Endothelial cell of umbilical vein (primary cell): ENCODE data around the gene A3GALT2. TPM values are rescaled to one million over a fixed set of nuclear protein-coding genes. Genes with fewer than 3 reads are reported as not detected.

ENCODE experiments used
- BruUV-seq: library from RNA; stranded (reverse); fragments of 400-500 nt; replicated peaks from 2 replicates; lab custom pipeline; 2021; lab: Mats Ljungman, UMichigan
- CTCF ChIA-PET: fragments of 300-600, 350-600 bp; sonication (Branson Sonifier 250); formaldehyde crosslinking; loops from one replicate; lab custom pipeline; 2021; ENCODE audit warnings: antibody characterized with exemption, inconsistent platforms; lab: Charles Lee
- POLR2A ChIA-PET: fragments of 300-600, 350-600 bp; sonication (Branson Sonifier 250); formaldehyde crosslinking; loops from one replicate; lab custom pipeline; 2021; ENCODE audit warnings: antibody characterized with exemption, inconsistent platforms; lab: Charles Lee
- DNase-seq: peaks from one replicate; pipeline ENCODE4 v3.0.0-alpha.2; 2011; ENCODE audit warnings: low read depth, low spot score
- FAIRE-seq: peaks from 2 replicates; lab custom pipeline; 2011; peaks lifted over from hg19 to GRCh38; lab: Jason Lieb, UNC
- H2AFZ ChIP-seq: 2 replicates; pipeline ENCODE4 v1.6.0; 2012; ENCODE audit warnings: low read depth, low read length, control low read depth, inconsistent platforms
- H3K27ac ChIP-seq: 2 replicates; pipeline ENCODE4 v1.5.1; 2011; ENCODE audit warnings: low read depth, mild to moderate bottlenecking, control low read depth, low read length, moderate library complexity; ENCODE audit not compliant: insufficient read depth
- H3K27me3 ChIP-seq, 2 experiments: 2 replicates each; pipeline versions ENCODE4 v1.6.0 to v1.6.1; 2011; ENCODE audit warnings: low read length in 2 of 2, mixed read lengths in 1 of 2; ENCODE audit not compliant: control insufficient read depth in 2 of 2, insufficient read depth in 2 of 2
- H3K36me3 ChIP-seq, 2 experiments: 2 replicates in 1 of 2; 3 replicates in 1 of 2; pipeline ENCODE4 v1.5.1; 2011; ENCODE audit warnings: low read length in 2 of 2, mild to moderate bottlenecking in 1 of 2, moderate library complexity in 1 of 2; ENCODE audit not compliant: control insufficient read depth in 2 of 2, insufficient read depth in 2 of 2; ENCODE audit errors: extremely low read depth in 1 of 2
- H3K4me1 ChIP-seq: 3 replicates; pipeline ENCODE4 v1.5.1; 2011; ENCODE audit warnings: mild to moderate bottlenecking, low read length; ENCODE audit not compliant: control insufficient read depth, insufficient read depth; ENCODE audit errors: extremely low read depth
- H3K4me2 ChIP-seq: 2 replicates; pipeline ENCODE4 v1.6.1; 2011; ENCODE audit warnings: low read length, control low read depth, mixed read lengths; ENCODE audit not compliant: insufficient read depth
- H3K4me3 ChIP-seq, 3 experiments: fragments of 200-600 bp in 1 of 3; sonication (generic), shearing (Covaris generic) in 1 of 3; replicated peaks in 1 of 3; 2 replicates each; pipeline ENCODE4 v1.5.1; 2011 to 2016; ENCODE audit warnings: control low read depth in 3 of 3, low read length in 3 of 3, mild to moderate bottlenecking in 2 of 3, inconsistent platforms in 1 of 3, low read depth in 1 of 3, moderate library complexity in 1 of 3; ENCODE audit not compliant: insufficient read depth in 1 of 3
- H3K79me2 ChIP-seq: 2 replicates; pipeline ENCODE4 v1.6.0; 2012; ENCODE audit warnings: low read length, inconsistent platforms; ENCODE audit not compliant: control insufficient read depth, insufficient read depth
- H3K9ac ChIP-seq: replicated peaks from 2 replicates; pipeline ENCODE3; 2011; ENCODE audit warnings: low read length, control low read depth; ENCODE audit not compliant: insufficient read depth; ENCODE audit errors: extremely low read depth
- H3K9me1 ChIP-seq: replicated peaks from 3 replicates; pipeline ENCODE4 v1.6.0; 2011; ENCODE audit warnings: mild to moderate bottlenecking, low read length; ENCODE audit not compliant: control insufficient read depth, insufficient read depth; ENCODE audit errors: extremely low read depth
- H3K9me3 ChIP-seq: replicated peaks from 2 replicates; pipeline ENCODE4 v1.5.1; 2012; ENCODE audit warnings: low read length, inconsistent platforms; ENCODE audit not compliant: control insufficient read depth, insufficient read depth
- H4K20me1 ChIP-seq: replicated peaks from 2 replicates; pipeline ENCODE3; 2011; ENCODE audit warnings: mild to moderate bottlenecking, low read length; ENCODE audit not compliant: control insufficient read depth, insufficient read depth; ENCODE audit errors: extremely low read depth
- EZH2 ChIP-seq: IDR thresholded peaks from 2 replicates; pipeline ENCODE4 v1.6.1; 2012; ENCODE audit warnings: borderline replicate concordance, low read depth, mild to moderate bottlenecking, moderate library complexity, low read length, inconsistent platforms; ENCODE audit not compliant: severe bottlenecking
- FOS ChIP-seq: IDR thresholded peaks from 2 replicates; pipeline ENCODE4 v1.6.1; 2011; ENCODE audit warnings: mild to moderate bottlenecking, low read length, moderate library complexity, borderline replicate concordance; ENCODE audit not compliant: insufficient read depth
- GATA2 ChIP-seq: IDR thresholded peaks from 2 replicates; pipeline ENCODE4 v1.7.0; 2011; ENCODE audit warnings: low read depth, mild to moderate bottlenecking, moderate library complexity, mixed read lengths, low read length; ENCODE audit not compliant: insufficient read length, insufficient read depth
- JUN ChIP-seq: IDR thresholded peaks from 2 replicates; pipeline ENCODE4 v1.6.1; 2011; ENCODE audit warnings: borderline replicate concordance, low read depth; ENCODE audit not compliant: insufficient read length, insufficient read depth
- MYC ChIP-seq: IDR thresholded peaks from one replicate; pipeline ENCODE4 v1.6.1; 2011; ENCODE audit warnings: mild to moderate bottlenecking, low read depth, low read length
- POLR2A ChIP-seq: IDR thresholded peaks from 2 replicates; pipeline ENCODE4 v1.6.1; 2012; ENCODE audit warnings: low read depth, mild to moderate bottlenecking, control low read depth, low read length
- POLR2AphosphoS5 ChIP-seq: IDR thresholded peaks from 2 replicates; pipeline ENCODE4 v1.6.1; 2012; ENCODE audit warnings: low read depth, mild to moderate bottlenecking, control low read depth, low read length, moderate library complexity; ENCODE audit not compliant: insufficient read depth
- dilution Hi-C: fragments of 300-500 bp; cut with MboI; formaldehyde crosslinking; loops from one replicate; pipeline ENCODE4 v1.15.0; 2019; ENCODE audit warnings: low sequenced_read_pairs; ENCODE audit not compliant: extremely low pct_ligation_motif_present
- intact Hi-C: fragments of 100-400 bp; cut with micrococcal nuclease; formaldehyde crosslinking; loops from one replicate; pipeline ENCODE4 v1.10.0; 2022
- polyA plus RNA-seq, 4 experiments: library from polyadenylated mRNA; depleted of rRNA in 3 of 4; stranded (reverse) in 3 of 4; unstranded in 1 of 4; fragments of >200 nt; gene quantifications; 2 replicates each; pipeline versions ENCODE4 v1.2.1 to v1.2.3, GENCODE V29; 2011 to 2012; ENCODE audit warnings: missing spikeins in 1 of 4
- total RNA-seq: library from RNA; stranded (reverse); gene quantifications from 2 replicates; pipeline ENCODE4 v1.2.3, GENCODE V29; 2021
- TF ChIP-seq, protein P1 (sequence below): IDR thresholded peaks from 2 replicates; pipeline ENCODE4 v1.6.1; 2011; ENCODE audit not compliant: insufficient read depth, insufficient read length
- TF ChIP-seq, protein P2 (sequence below), 2 donors: IDR thresholded peaks; 1 replicate in 1 of 2; 2 replicates in 1 of 2; pipeline ENCODE4 v1.5.1; 2011; ENCODE audit warnings: low read length in 2 of 2, mild to moderate bottlenecking in 2 of 2, moderate library complexity in 2 of 2, control low read depth in 1 of 2, inconsistent platforms in 1 of 2, low read depth in 1 of 2; ENCODE audit not compliant: insufficient read depth in 1 of 2; ENCODE audit errors: extremely low read depth in 1 of 2

A3GALT2 gene
- total and polyA plus RNA-seq, 2 donors (not counting 3 experiments of a cell fraction or from before 2014, with no cell fraction given), result not detected

DNA sequence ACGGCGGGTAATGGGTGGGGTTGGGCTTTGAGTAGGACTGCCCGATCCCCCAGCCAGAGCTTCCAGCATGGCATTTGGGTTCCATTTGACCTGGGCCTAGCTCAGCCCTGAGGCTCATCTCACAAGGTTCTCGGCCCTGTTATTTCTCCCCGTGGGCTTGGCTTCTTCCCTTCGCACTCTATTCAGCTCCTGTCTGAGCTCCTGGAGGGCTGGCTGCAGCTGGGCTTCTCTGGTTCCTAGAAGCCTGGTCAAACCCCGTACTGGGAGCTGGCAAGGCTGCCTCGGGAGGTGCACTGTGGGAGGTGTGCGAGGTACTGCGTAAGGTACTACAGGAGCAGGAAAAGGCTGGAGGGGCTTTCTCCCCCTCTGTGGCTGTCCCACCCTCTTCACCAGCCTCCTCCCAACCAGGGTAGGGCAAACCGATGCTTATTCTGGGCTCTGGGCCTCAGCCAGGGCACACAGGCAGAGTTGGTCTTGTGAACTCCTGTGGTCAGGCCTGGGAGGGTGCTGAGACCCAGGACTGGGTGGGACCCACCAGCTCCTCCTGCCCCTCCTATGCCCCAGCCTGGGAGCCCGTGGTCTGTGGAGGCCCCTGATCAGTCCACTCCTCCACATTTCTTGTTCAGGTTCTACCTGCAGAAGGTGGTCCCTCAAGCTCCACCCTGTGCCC is 814 bp downstream of the A3GALT2 start:
- Histone ChIP-seq H3K27ac (no peak overlapping the region), H3K9me1 (no peaks in the 10 kb centered on the region), H3K27me3 (no peaks in the 10 kb centered on the region), H3K9ac (no peak overlapping the region), H3K36me3 (peaks cover 15 to 24% of the 10 kb centered on the region in 2 experiments), H3K4me1 (no peaks in the 10 kb centered on the region), H4K20me1 (no peaks in the 10 kb centered on the region), H2AFZ (no peak overlapping the region), H3K9me3 (no peaks in the 10 kb centered on the region), H3K4me2 (no peak overlapping the region), H3K79me2 (no peaks in the 10 kb centered on the region), H3K4me3 (no peak overlapping the region)
- no TSS peak for BruUV-seq
- POLR2A ChIA-PET, result interaction anchor here (1.6 kb wide), 1 partner anchor 9 kb away, joined by 4 read pairs; no protein-coding TSS in a partner anchor
- DNase-seq (no peak), FAIRE-seq (no peak)
- CTCF ChIA-PET, result interaction anchor here (1.0 to 2.1 kb wide), 7 partner anchors 14 to 182 kb away, joined by 3 to 10 read pairs (median 4); no protein-coding TSS in a partner anchor
- dilution Hi-C loops (no loop called here), intact Hi-C loops (no loop called here)
- TF ChIP-seq MYC, result no peak
- no peak for TF ChIP-seq EZH2
- no peak for TF ChIP-seq POLR2A
- TF ChIP-seq JUN, result no peak
- TF ChIP-seq, protein P1, sequence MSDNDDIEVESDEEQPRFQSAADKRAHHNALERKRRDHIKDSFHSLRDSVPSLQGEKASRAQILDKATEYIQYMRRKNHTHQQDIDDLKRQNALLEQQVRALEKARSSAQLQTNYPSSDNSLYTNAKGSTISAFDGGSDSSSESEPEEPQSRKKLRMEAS, result no peak
- no peak for TF ChIP-seq POLR2AphosphoS5
- TF ChIP-seq FOS, result no peak
- TF ChIP-seq GATA2, result no peak
- TF ChIP-seq, protein P2, sequence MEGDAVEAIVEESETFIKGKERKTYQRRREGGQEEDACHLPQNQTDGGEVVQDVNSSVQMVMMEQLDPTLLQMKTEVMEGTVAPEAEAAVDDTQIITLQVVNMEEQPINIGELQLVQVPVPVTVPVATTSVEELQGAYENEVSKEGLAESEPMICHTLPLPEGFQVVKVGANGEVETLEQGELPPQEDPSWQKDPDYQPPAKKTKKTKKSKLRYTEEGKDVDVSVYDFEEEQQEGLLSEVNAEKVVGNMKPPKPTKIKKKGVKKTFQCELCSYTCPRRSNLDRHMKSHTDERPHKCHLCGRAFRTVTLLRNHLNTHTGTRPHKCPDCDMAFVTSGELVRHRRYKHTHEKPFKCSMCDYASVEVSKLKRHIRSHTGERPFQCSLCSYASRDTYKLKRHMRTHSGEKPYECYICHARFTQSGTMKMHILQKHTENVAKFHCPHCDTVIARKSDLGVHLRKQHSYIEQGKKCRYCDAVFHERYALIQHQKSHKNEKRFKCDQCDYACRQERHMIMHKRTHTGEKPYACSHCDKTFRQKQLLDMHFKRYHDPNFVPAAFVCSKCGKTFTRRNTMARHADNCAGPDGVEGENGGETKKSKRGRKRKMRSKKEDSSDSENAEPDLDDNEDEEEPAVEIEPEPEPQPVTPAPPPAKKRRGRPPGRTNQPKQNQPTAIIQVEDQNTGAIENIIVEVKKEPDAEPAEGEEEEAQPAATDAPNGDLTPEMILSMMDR (IDR thresholded peaks at IDR 0.05; ENCODE audit: extremely low read depth in 1 of 2, insufficient read depth in 1 of 2, low read depth in 1 of 2, low read length in 2 of 2), result no peak
